DND-41 (cell line): Measurements from ENCODE around the gene PCNX1.

Experiments used
- ATAC-seq: fragments of 200-7000 bp; cut with Tn5 transposase; 3 replicates; pipeline ENCODE4 v1.9.1; 2021; ENCODE audit warnings: low read depth; ENCODE audit not compliant: insufficient read depth
- DNase-seq: peaks from one replicate; pipeline ENCODE4 v3.0.0-alpha.2; 2020
- H2AFZ ChIP-seq: 2 replicates; pipeline ENCODE4 v1.6.0; 2012; ENCODE audit warnings: low read depth, low read length
- H3K27ac ChIP-seq: 2 replicates; pipeline ENCODE4 v1.5.1; 2012; ENCODE audit warnings: low read length, inconsistent platforms
- H3K27me3 ChIP-seq: fragments of 200-600 bp; sonication (generic); 2 replicates; pipeline ENCODE4 v1.6.0; 2012; ENCODE audit warnings: low read length, mild to moderate bottlenecking, inconsistent platforms; ENCODE audit not compliant: insufficient read depth, poor library complexity
- H3K36me3 ChIP-seq: 2 replicates; pipeline ENCODE4 v1.5.1; 2012; ENCODE audit warnings: low read length, inconsistent platforms; ENCODE audit not compliant: insufficient read depth
- H3K4me1 ChIP-seq: 2 replicates; pipeline ENCODE4 v1.5.1; 2012; ENCODE audit warnings: mild to moderate bottlenecking, low read length; ENCODE audit not compliant: insufficient read depth
- H3K4me2 ChIP-seq: 2 replicates; pipeline ENCODE4 v1.6.0; 2012; ENCODE audit warnings: mild to moderate bottlenecking, moderate library complexity, low read length, inconsistent platforms; ENCODE audit not compliant: insufficient read depth
- H3K4me3 ChIP-seq, 2 experiments: fragments of 200-600 bp in 1 of 2; shearing (Covaris generic) in 1 of 2; 2 replicates each; pipeline ENCODE4 v1.5.1; 2012 to 2016; ENCODE audit warnings: inconsistent platforms in 2 of 2, low read length in 2 of 2, mild to moderate bottlenecking in 2 of 2, low read depth in 1 of 2, moderate library complexity in 1 of 2
- H3K79me2 ChIP-seq: 2 replicates; pipeline ENCODE4 v1.6.0; 2012; ENCODE audit warnings: low read length, inconsistent platforms; ENCODE audit not compliant: insufficient read depth
- H3K9ac ChIP-seq: 2 replicates; pipeline ENCODE4 v1.6.0; 2012; ENCODE audit warnings: low read depth, mild to moderate bottlenecking, inconsistent platforms, low read length, moderate library complexity
- H3K9me3 ChIP-seq: 2 replicates; pipeline ENCODE4 v1.5.1; 2012; ENCODE audit warnings: low read length, moderate library complexity, mild to moderate bottlenecking, inconsistent platforms; ENCODE audit not compliant: insufficient read depth, severe bottlenecking
- H4K20me1 ChIP-seq: 2 replicates; pipeline ENCODE4 v1.6.0; 2012; ENCODE audit warnings: low read length; ENCODE audit not compliant: insufficient read depth
- EZH2 ChIP-seq: IDR thresholded peaks from 3 replicates; pipeline ENCODE4 v1.6.1; 2012; ENCODE audit warnings: borderline replicate concordance, low read depth, mild to moderate bottlenecking, moderate library complexity, low read length, inconsistent platforms; ENCODE audit not compliant: severe bottlenecking
- TF ChIP-seq, protein P1 (sequence below): IDR thresholded peaks from 2 replicates; pipeline ENCODE4 v1.5.1; 2012; ENCODE audit warnings: borderline replicate concordance, low read length, moderate library complexity, mild to moderate bottlenecking; ENCODE audit not compliant: poor library complexity, severe bottlenecking; ENCODE audit errors: extremely low read depth

Gene PCNX1

DNA sequence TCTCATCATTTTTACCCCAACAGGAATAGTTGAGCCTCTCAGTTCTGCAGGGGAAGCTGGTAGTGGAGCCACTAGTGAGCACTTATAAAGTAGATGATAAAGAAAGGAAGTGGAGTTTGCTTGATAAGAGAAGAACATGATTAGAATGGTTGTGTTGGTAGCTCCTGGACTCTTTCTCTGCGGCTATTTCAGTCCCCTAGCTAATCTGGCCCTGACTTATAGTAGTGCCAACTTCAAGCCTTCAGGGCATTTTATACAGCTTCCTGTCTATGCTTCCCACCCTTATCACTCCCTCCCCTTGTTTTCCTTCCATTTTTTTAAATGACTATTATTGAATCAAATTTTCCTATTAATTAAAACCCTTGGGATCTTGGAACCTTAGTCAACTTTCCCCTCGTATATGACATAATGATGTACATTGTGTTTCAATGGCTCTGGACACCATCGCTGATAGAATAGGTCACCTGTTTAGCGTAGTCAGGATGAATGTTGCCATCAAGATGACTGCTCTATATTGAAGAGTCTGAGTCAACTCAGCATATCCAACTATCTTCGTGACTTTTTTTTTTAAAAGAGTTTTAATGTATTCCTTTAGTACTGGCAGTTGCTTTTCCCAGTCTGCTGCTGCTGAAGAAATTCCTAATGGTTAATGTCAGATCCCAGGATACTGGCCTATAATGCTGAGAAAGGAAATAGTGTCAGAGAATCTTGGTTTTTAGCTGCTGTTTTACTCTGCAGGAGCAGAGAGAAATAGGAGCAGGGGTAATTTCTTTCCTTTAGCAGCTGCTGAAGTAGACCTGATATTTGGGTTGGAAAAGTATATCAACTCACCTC, 16.2 kb upstream of the PCNX1 start:
- Histone ChIP-seq H3K4me3 (no peak overlapping the region), H3K9ac (no peak overlapping the region), H3K27ac (no peak overlapping the region), H3K4me1 (peaks cover 35% of the 10 kb centered on the region), H2AFZ (no peak overlapping the region), H3K79me2 (no peaks in the 10 kb centered on the region), H3K36me3 (no peaks in the 10 kb centered on the region), H3K9me3 (no peaks in the 10 kb centered on the region), H3K27me3 (no peaks in the 10 kb centered on the region), H3K4me2 (no peak overlapping the region), H4K20me1 (no peaks in the 10 kb centered on the region)
- ATAC-seq (no peak), DNase-seq (no peak)
- TF ChIP-seq, protein P1, sequence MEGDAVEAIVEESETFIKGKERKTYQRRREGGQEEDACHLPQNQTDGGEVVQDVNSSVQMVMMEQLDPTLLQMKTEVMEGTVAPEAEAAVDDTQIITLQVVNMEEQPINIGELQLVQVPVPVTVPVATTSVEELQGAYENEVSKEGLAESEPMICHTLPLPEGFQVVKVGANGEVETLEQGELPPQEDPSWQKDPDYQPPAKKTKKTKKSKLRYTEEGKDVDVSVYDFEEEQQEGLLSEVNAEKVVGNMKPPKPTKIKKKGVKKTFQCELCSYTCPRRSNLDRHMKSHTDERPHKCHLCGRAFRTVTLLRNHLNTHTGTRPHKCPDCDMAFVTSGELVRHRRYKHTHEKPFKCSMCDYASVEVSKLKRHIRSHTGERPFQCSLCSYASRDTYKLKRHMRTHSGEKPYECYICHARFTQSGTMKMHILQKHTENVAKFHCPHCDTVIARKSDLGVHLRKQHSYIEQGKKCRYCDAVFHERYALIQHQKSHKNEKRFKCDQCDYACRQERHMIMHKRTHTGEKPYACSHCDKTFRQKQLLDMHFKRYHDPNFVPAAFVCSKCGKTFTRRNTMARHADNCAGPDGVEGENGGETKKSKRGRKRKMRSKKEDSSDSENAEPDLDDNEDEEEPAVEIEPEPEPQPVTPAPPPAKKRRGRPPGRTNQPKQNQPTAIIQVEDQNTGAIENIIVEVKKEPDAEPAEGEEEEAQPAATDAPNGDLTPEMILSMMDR, result no peak
- no peak for TF ChIP-seq EZH2

- TF ChIP-seq, protein P1, result no peak
- TF ChIP-seq EZH2, result no peak
- DNase-seq (no peak), ATAC-seq (no peak)
- Histone ChIP-seq H4K20me1 (no peaks in the 10 kb centered on the region), H3K79me2 (no peaks in the 10 kb centered on the region), H3K9me3 (no peaks in the 10 kb centered on the region), H3K4me1 (peaks cover 28% of the 10 kb centered on the region), H3K27me3 (no peaks in the 10 kb centered on the region), H3K9ac (no peak overlapping the region), H3K4me2 (no peak overlapping the region), H3K36me3 (no peaks in the 10 kb centered on the region), H2AFZ (no peak overlapping the region), H3K27ac (no peak overlapping the region), H3K4me3 (no peak overlapping the region)
These were observed 15.5 kb upstream of the PCNX1 start for GRCh38 chr14:70891737-70892136.

GRCh38 chr14:70893062-70893845, 14.0 kb upstream of the PCNX1 start:
- Histone ChIP-seq H3K79me2 (no peaks in the 10 kb centered on the region), H2AFZ (no peak overlapping the region), H3K4me2 (no peak overlapping the region), H3K4me3 (no peak overlapping the region), H3K27me3 (no peaks in the 10 kb centered on the region), H4K20me1 (no peaks in the 10 kb centered on the region), H3K27ac (no peak overlapping the region), H3K9ac (no peak overlapping the region), H3K4me1 (peaks cover 13% of the 10 kb centered on the region), H3K9me3 (no peaks in the 10 kb centered on the region), H3K36me3 (no peaks in the 10 kb centered on the region)
- no peak for DNase-seq
- ATAC-seq, result no peak
- TF ChIP-seq, protein P1, result no peak
- TF ChIP-seq EZH2, result no peak
